Measurements from ENCODE around the gene MBP. TPM values are rescaled to one million over a fixed set of nuclear protein-coding genes. Genes with fewer than 3 reads are reported as not detected.

The MBP gene
- total RNA-seq, 1 experiment from 2014 or later, result not detected

DNA sequence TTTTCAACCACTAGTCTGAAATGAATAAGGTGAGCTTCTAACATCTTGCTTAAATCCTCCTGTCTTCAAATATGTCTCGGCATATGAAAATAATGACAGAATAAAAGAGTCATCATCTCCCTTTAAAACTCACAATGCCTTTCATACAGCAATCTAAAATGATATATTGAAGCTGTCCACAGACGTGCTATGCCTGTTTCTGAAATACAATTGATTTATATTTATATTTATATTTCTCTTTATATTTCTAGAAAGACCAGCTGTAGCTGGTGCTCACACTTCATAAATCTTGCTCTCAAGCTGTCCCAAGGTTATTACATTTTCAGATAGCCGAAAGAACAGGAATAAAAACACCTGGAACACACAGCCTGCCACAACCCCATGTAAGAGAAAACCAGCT is 11.1 kb downstream of the MBP start:
- no peaks in the 10 kb centered on the region for H3K9me3 ChIP-seq (ENCODE audit: low read depth, low read length, poor library complexity, severe bottlenecking)
- no peaks in the 10 kb centered on the region for H3K27me3 ChIP-seq (replicated peaks; ENCODE audit: insufficient read depth, low read depth, low read length, poor library complexity)
- ChIA-PET CTCF (no interaction called here), POLR2A (ENCODE audit: low non-redundant PET) (interaction anchor here (0.7 kb wide), 1 partner anchor 193 kb away, joined by 3 read pairs; no protein-coding TSS in a partner anchor)
- no peak overlapping the region for H3K27ac ChIP-seq (ENCODE audit: low read depth, low read length, poor library complexity, severe bottlenecking)
- no peak for DNase-seq (ENCODE audit: low spot score)
- no peak overlapping the region for H3K4me3 ChIP-seq (ENCODE audit: low read depth, low read length, poor library complexity, severe bottlenecking)
- intact Hi-C loops (cut with micrococcal nuclease; ENCODE audit: unreplicated experiment), result no loop called here
- H3K4me1 ChIP-seq (ENCODE audit: insufficient read depth, low read length, poor library complexity, severe bottlenecking), result peaks cover 5% of the 10 kb centered on the region
- TF ChIP-seq, protein P1, sequence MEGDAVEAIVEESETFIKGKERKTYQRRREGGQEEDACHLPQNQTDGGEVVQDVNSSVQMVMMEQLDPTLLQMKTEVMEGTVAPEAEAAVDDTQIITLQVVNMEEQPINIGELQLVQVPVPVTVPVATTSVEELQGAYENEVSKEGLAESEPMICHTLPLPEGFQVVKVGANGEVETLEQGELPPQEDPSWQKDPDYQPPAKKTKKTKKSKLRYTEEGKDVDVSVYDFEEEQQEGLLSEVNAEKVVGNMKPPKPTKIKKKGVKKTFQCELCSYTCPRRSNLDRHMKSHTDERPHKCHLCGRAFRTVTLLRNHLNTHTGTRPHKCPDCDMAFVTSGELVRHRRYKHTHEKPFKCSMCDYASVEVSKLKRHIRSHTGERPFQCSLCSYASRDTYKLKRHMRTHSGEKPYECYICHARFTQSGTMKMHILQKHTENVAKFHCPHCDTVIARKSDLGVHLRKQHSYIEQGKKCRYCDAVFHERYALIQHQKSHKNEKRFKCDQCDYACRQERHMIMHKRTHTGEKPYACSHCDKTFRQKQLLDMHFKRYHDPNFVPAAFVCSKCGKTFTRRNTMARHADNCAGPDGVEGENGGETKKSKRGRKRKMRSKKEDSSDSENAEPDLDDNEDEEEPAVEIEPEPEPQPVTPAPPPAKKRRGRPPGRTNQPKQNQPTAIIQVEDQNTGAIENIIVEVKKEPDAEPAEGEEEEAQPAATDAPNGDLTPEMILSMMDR (conservative IDR thresholded peaks at IDR 0.05; ENCODE audit: low read depth, low read length), result no peak
- no peak for TF ChIP-seq EZH2 (IDR thresholded peaks at IDR 0.05; ENCODE audit: borderline replicate concordance, low read depth, low read length, poor library complexity, severe bottlenecking)
- BruUV-seq (replicated peaks), result no TSS peak
- no peaks in the 10 kb centered on the region for H3K36me3 ChIP-seq (ENCODE audit: insufficient read depth, low read length, poor library complexity, severe bottlenecking)

DNA sequence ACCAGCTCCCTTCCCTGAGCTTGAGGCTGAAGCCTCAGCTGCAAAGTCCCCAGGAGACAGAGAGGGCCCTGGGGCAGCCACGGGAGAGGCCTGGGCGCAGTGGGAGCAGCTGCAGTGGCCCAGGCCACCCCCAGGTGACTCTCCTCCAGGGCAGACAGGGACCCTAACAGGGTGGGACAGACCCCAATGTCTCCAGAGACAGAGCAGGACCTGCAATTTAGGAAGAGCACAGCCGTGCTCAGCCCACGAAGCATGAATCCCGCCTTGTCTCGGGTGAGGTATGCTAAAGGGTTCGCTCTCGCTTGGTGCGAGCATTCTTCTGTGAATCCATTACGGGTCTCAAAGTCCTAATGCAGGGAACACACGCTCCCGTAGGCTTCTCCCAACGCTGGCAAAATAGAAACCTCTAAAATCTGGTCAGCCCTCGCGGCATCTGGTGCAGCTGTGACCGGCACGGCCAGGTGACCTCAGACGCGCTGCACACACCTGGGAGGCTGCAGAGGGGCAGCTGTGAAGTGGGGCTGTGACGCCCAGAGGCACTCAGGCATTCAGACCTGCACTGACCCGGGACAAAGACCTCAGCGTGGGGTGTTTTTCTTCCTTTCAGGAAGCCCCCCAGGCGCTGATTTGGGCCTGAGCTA is 12.6 kb downstream of the MBP start:
- BruUV-seq (replicated peaks), result no TSS peak
- H3K4me3 ChIP-seq (ENCODE audit: low read depth, low read length, poor library complexity, severe bottlenecking), result no peak overlapping the region
- H3K9me3 ChIP-seq (ENCODE audit: low read depth, low read length, poor library complexity, severe bottlenecking), result no peaks in the 10 kb centered on the region
- intact Hi-C loops (cut with micrococcal nuclease; ENCODE audit: unreplicated experiment), result no loop called here
- no peak for TF ChIP-seq EZH2 (IDR thresholded peaks at IDR 0.05; ENCODE audit: borderline replicate concordance, low read depth, low read length, poor library complexity, severe bottlenecking)
- TF ChIP-seq, protein P1 (conservative IDR thresholded peaks at IDR 0.05; ENCODE audit: low read depth, low read length), result no peak
- DNase-seq (ENCODE audit: low spot score), result no peak
- no peaks in the 10 kb centered on the region for H3K36me3 ChIP-seq (ENCODE audit: insufficient read depth, low read length, poor library complexity, severe bottlenecking)
- ChIA-PET POLR2A (ENCODE audit: low non-redundant PET) (no interaction called here), CTCF (no interaction called here)
- H3K27ac ChIP-seq (ENCODE audit: low read depth, low read length, poor library complexity, severe bottlenecking), result no peak overlapping the region
- H3K27me3 ChIP-seq (replicated peaks; ENCODE audit: insufficient read depth, low read depth, low read length, poor library complexity), result no peaks in the 10 kb centered on the region
- peaks cover 5% of the 10 kb centered on the region for H3K4me1 ChIP-seq (ENCODE audit: insufficient read depth, low read length, poor library complexity, severe bottlenecking)

DNA sequence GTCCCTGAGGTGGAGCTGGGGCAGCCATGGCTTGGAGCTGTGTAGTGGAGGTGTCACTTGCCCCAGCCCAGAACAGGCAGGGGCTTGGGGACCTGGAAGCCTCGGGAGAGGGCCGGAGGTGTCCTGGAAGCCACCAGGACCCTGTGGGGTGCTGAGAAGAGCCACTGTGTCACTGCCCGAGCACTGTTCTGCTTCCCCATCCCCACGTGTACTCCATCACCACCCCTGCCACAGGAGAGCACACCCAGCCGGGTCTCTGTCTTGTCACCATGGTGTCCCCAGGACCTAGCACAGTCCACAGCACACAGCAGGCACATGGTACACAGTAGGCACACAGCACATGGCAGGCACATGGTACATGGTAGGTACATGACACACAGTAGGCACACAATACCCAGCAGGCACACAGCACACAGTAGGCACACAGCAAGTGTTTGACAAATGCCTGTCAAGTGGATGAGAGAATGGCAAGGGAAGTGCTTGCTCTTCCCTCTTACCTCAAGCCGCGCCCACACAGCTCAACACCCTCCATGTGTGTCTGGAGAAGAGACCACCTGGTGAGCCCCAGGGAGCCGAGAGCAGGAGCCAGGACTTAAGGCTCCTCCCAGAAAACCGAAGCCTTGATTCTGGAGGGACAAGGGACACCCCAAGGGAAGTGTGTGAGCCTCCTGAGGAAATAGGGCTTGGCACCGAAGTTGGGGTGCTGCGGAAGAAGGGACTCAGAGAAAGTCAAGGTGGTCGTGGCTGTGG is 13.3 kb downstream of the MBP start:
- H3K4me3 ChIP-seq (ENCODE audit: low read depth, low read length, poor library complexity, severe bottlenecking), result no peak overlapping the region
- TF ChIP-seq EZH2 (IDR thresholded peaks at IDR 0.05; ENCODE audit: borderline replicate concordance, low read depth, low read length, poor library complexity, severe bottlenecking), result no peak
- TF ChIP-seq, protein P1 (conservative IDR thresholded peaks at IDR 0.05; ENCODE audit: low read depth, low read length), result no peak
- POLR2A ChIA-PET (ENCODE audit: low non-redundant PET), result no interaction called here
- no peaks in the 10 kb centered on the region for H3K9me3 ChIP-seq (ENCODE audit: low read depth, low read length, poor library complexity, severe bottlenecking)
- no peaks in the 10 kb centered on the region for H3K27me3 ChIP-seq (replicated peaks; ENCODE audit: insufficient read depth, low read depth, low read length, poor library complexity)
- CTCF ChIA-PET, result no interaction called here
- DNase-seq (ENCODE audit: low spot score), result no peak
- no TSS peak for BruUV-seq (replicated peaks)
- intact Hi-C loops (cut with micrococcal nuclease; ENCODE audit: unreplicated experiment), result no loop called here
- H3K36me3 ChIP-seq (ENCODE audit: insufficient read depth, low read length, poor library complexity, severe bottlenecking), result no peaks in the 10 kb centered on the region
- peaks cover 1% of the 10 kb centered on the region for H3K4me1 ChIP-seq (ENCODE audit: insufficient read depth, low read length, poor library complexity, severe bottlenecking)
- H3K27ac ChIP-seq (ENCODE audit: low read depth, low read length, poor library complexity, severe bottlenecking), result no peak overlapping the region
